ENCODE results near the gene DLG4. TPM values are rescaled to one million over a fixed set of nuclear protein-coding genes. Genes with fewer than 3 reads are reported as not detected.
"Not testable (repeated sequence)": the region's sequence is repeated elsewhere in the genome, so short reads cannot be mapped to it uniquely, and the experiment has no call there.

Gene DLG4
- total RNA-seq, 2 experiments from 2014 or later: 15.4 to 27.3 TPM

- POLR2A ChIA-PET: interaction anchor here (0.6 kb wide), 1 partner anchor 90 kb away, joined by 5 read pairs; no protein-coding TSS in a partner anchor
- DNase-seq (ENCODE audit: low spot score); H2AFZ ChIP-seq (ENCODE audit: low read length); H3K36me3 ChIP-seq (ENCODE audit: insufficient read depth, low read length); intact Hi-C loops (cut with micrococcal nuclease; ENCODE audit: unreplicated experiment); H3K4me1 ChIP-seq (ENCODE audit: insufficient read depth, low read length, poor library complexity, severe bottlenecking); H3K27ac ChIP-seq (ENCODE audit: low read depth, low read length, poor library complexity, severe bottlenecking); H3K4me2 ChIP-seq (ENCODE audit: low read length); H3K79me2 ChIP-seq (ENCODE audit: insufficient read depth, low read depth, low read length); H3K9me2 ChIP-seq (ENCODE audit: insufficient read depth, low read length); CTCF ChIA-PET (ENCODE audit: unreplicated experiment); H4K20me1 ChIP-seq (ENCODE audit: insufficient read depth, low read length); BruUV-seq (replicated peaks); H3K4me3 ChIP-seq (ENCODE audit: low read depth, low read length, poor library complexity, severe bottlenecking); H3K9me3 ChIP-seq (ENCODE audit: low read length): not testable (repeated sequence)
These were observed 50.6 kb downstream of the DLG4 start for GRCh38 chr17:7168841-7169564.

GRCh38 chr17:7167832-7168231, 51.8 kb downstream of the DLG4 start:
- H3K27ac ChIP-seq (ENCODE audit: low read depth, low read length, poor library complexity, severe bottlenecking): no peak overlapping the region
- POLR2A ChIA-PET: interaction anchor here (0.5 kb wide), 1 partner anchor 97 kb away, joined by 3 read pairs; no protein-coding TSS in a partner anchor
- intact Hi-C loops (cut with micrococcal nuclease; ENCODE audit: unreplicated experiment): no loop called here

GRCh38 chr17:7166873-7167272, 52.8 kb downstream of the DLG4 start:
- H3K4me2 ChIP-seq (ENCODE audit: low read length): no peak overlapping the region
- no TSS peak for BruUV-seq (replicated peaks)
- POLR2A ChIA-PET: no interaction called here
- H3K27ac ChIP-seq (ENCODE audit: low read depth, low read length, poor library complexity, severe bottlenecking): no peak overlapping the region
- no peaks in the 10 kb centered on the region for H3K9me3 ChIP-seq (ENCODE audit: low read length)
- no peaks in the 10 kb centered on the region for H3K36me3 ChIP-seq (ENCODE audit: insufficient read depth, low read length)
- TF ChIP-seq EZH2phosphoT487 (IDR thresholded peaks at IDR 0.05; ENCODE audit: borderline replicate concordance, low read depth, low read length): no peak
- TF ChIP-seq CTCF (conservative IDR thresholded peaks at IDR 0.05; ENCODE audit: low read length): no peak
- no peaks in the 10 kb centered on the region for H3K4me1 ChIP-seq (ENCODE audit: insufficient read depth, low read length, poor library complexity, severe bottlenecking)
- no peak overlapping the region for H2AFZ ChIP-seq (ENCODE audit: low read length)
- no peak overlapping the region for H3K4me3 ChIP-seq (ENCODE audit: low read depth, low read length, poor library complexity, severe bottlenecking)
- no peaks in the 10 kb centered on the region for H3K9me2 ChIP-seq (ENCODE audit: insufficient read depth, low read length)
- H3K79me2 ChIP-seq (ENCODE audit: insufficient read depth, low read depth, low read length): no peaks in the 10 kb centered on the region
- no peak for DNase-seq (ENCODE audit: low spot score)
- intact Hi-C loops (cut with micrococcal nuclease; ENCODE audit: unreplicated experiment): no loop called here
- no peaks in the 10 kb centered on the region for H4K20me1 ChIP-seq (ENCODE audit: insufficient read depth, low read length)
- CTCF ChIA-PET (ENCODE audit: unreplicated experiment): no interaction called here

More at GRCh38 chr17:7167832-7168231, 51.8 kb downstream of the DLG4 start:
- no peak overlapping the region for H2AFZ ChIP-seq (ENCODE audit: low read length)
- DNase-seq (ENCODE audit: low spot score): no peak
- no TSS peak for BruUV-seq (replicated peaks)
- no peaks in the 10 kb centered on the region for H3K36me3 ChIP-seq (ENCODE audit: insufficient read depth, low read length)
- no peaks in the 10 kb centered on the region for H3K9me2 ChIP-seq (ENCODE audit: insufficient read depth, low read length)
- TF ChIP-seq EZH2phosphoT487 (IDR thresholded peaks at IDR 0.05; ENCODE audit: borderline replicate concordance, low read depth, low read length) (no peak), CTCF (conservative IDR thresholded peaks at IDR 0.05; ENCODE audit: low read length) (no peak)
- H3K79me2 ChIP-seq (ENCODE audit: insufficient read depth, low read depth, low read length): no peaks in the 10 kb centered on the region
- no peak overlapping the region for H3K4me3 ChIP-seq (ENCODE audit: low read depth, low read length, poor library complexity, severe bottlenecking)
- CTCF ChIA-PET (ENCODE audit: unreplicated experiment): no interaction called here
- no peak overlapping the region for H3K4me2 ChIP-seq (ENCODE audit: low read length)
- no peaks in the 10 kb centered on the region for H3K9me3 ChIP-seq (ENCODE audit: low read length)
- no peaks in the 10 kb centered on the region for H4K20me1 ChIP-seq (ENCODE audit: insufficient read depth, low read length)
- H3K4me1 ChIP-seq (ENCODE audit: insufficient read depth, low read length, poor library complexity, severe bottlenecking): no peaks in the 10 kb centered on the region

GRCh38 chr17:7159571-7159970, 60.1 kb downstream of the DLG4 start:
- DNase-seq (ENCODE audit: low spot score); H4K20me1 ChIP-seq (ENCODE audit: insufficient read depth, low read length); H3K36me3 ChIP-seq (ENCODE audit: insufficient read depth, low read length); H3K79me2 ChIP-seq (ENCODE audit: insufficient read depth, low read depth, low read length); H3K4me3 ChIP-seq (ENCODE audit: low read depth, low read length, poor library complexity, severe bottlenecking); H3K9me3 ChIP-seq (ENCODE audit: low read length); CTCF ChIA-PET (ENCODE audit: unreplicated experiment); H3K4me1 ChIP-seq (ENCODE audit: insufficient read depth, low read length, poor library complexity, severe bottlenecking); H3K27ac ChIP-seq (ENCODE audit: low read depth, low read length, poor library complexity, severe bottlenecking); H3K4me2 ChIP-seq (ENCODE audit: low read length); POLR2A ChIA-PET; BruUV-seq (replicated peaks); H3K9me2 ChIP-seq (ENCODE audit: insufficient read depth, low read length); H2AFZ ChIP-seq (ENCODE audit: low read length); intact Hi-C loops (cut with micrococcal nuclease; ENCODE audit: unreplicated experiment): not testable (repeated sequence)

GRCh38 chr17:7158424-7158823, 61.2 kb downstream of the DLG4 start:
- H3K9me3 ChIP-seq (ENCODE audit: low read length); H3K79me2 ChIP-seq (ENCODE audit: insufficient read depth, low read depth, low read length); H2AFZ ChIP-seq (ENCODE audit: low read length); H3K36me3 ChIP-seq (ENCODE audit: insufficient read depth, low read length); H3K4me1 ChIP-seq (ENCODE audit: insufficient read depth, low read length, poor library complexity, severe bottlenecking); CTCF ChIA-PET (ENCODE audit: unreplicated experiment); BruUV-seq (replicated peaks); H3K4me3 ChIP-seq (ENCODE audit: low read depth, low read length, poor library complexity, severe bottlenecking); H3K4me2 ChIP-seq (ENCODE audit: low read length); H3K27ac ChIP-seq (ENCODE audit: low read depth, low read length, poor library complexity, severe bottlenecking); intact Hi-C loops (cut with micrococcal nuclease; ENCODE audit: unreplicated experiment); DNase-seq (ENCODE audit: low spot score); H4K20me1 ChIP-seq (ENCODE audit: insufficient read depth, low read length); H3K9me2 ChIP-seq (ENCODE audit: insufficient read depth, low read length); POLR2A ChIA-PET: not testable (repeated sequence)
